ENCODE measurements around the gene KIN.

GRCh38 chr10:7811000-7811399 is 23.2 kb upstream of the KIN start:
- no peak for TF ChIP-seq CTCF (IDR thresholded peaks at IDR 0.05)
- no peak for TF ChIP-seq POLR2A (IDR thresholded peaks at IDR 0.05)
- no peak for TF ChIP-seq POLR2AphosphoS5 (IDR thresholded peaks at IDR 0.05)
